ENCODE data around the gene COBLL1.
"Not testable (repeated sequence)": the region's sequence is repeated elsewhere in the genome, so short reads cannot be mapped to it uniquely, and the experiment has no call there.

COBLL1 gene

GRCh38 chr2:164859906-164860693 is 18.5 kb upstream of the COBLL1 start:
- DNase-seq: not testable (repeated sequence)

GRCh38 chr2:164859251-164859818 is 17.7 kb upstream of the COBLL1 start:
- DNase-seq: no peak

- no peak for DNase-seq
Measured at GRCh38 chr2:164852086-164852485, 10.5 kb upstream of the COBLL1 start.

- no peak for DNase-seq
Measured at GRCh38 chr2:164850235-164850634, 8.6 kb upstream of the COBLL1 start.

GRCh38 chr2:164849506-164849905 is 7.9 kb upstream of the COBLL1 start:
- DNase-seq: no peak

GRCh38 chr2:164847981-164848741 is 6.5 kb upstream of the COBLL1 start:
- DNase-seq: no peak

GRCh38 chr2:164847291-164847690 is 5.7 kb upstream of the COBLL1 start:
- no peak for DNase-seq

GRCh38 chr2:164846276-164846675 is 4.7 kb upstream of the COBLL1 start:
- no peak for DNase-seq

- no peak for DNase-seq
Measured at GRCh38 chr2:164843346-164843911, 1.8 kb upstream of the COBLL1 start.

GRCh38 chr2:164842624-164842966 is 972 bp upstream of the COBLL1 start:
- no peak for DNase-seq

GRCh38 chr2:164840930-164841718 is 499 bp downstream of the COBLL1 start:
- no peak for DNase-seq

- no peak for DNase-seq
Measured at GRCh38 chr2:164840458-164840929, 1.1 kb downstream of the COBLL1 start.

- no peak for DNase-seq
Measured at GRCh38 chr2:164839914-164840457, 1.6 kb downstream of the COBLL1 start.

- no peak for DNase-seq
Measured at GRCh38 chr2:164837807-164838206, 3.8 kb downstream of the COBLL1 start.

- no peak for DNase-seq
Measured at GRCh38 chr2:164836907-164837306, 4.7 kb downstream of the COBLL1 start.

- no peak for DNase-seq
Measured at GRCh38 chr2:164835302-164835701, 6.3 kb downstream of the COBLL1 start.

GRCh38 chr2:164831887-164832286 is 9.7 kb downstream of the COBLL1 start:
- no peak for DNase-seq

GRCh38 chr2:164831180-164831579 is 10.4 kb downstream of the COBLL1 start:
- no peak for DNase-seq

- no peak for DNase-seq
Measured at GRCh38 chr2:164826293-164827243, 15.1 kb downstream of the COBLL1 start.

GRCh38 chr2:164824872-164825271 is 16.8 kb downstream of the COBLL1 start:
- DNase-seq: no peak

GRCh38 chr2:164823126-164823525 is 18.5 kb downstream of the COBLL1 start:
- DNase-seq: no peak
